NCI-H2107 treated with DMSO at 0.1 percent for 48 hours (cell line): ENCODE measurements around the gene LAMB4.

Experiments
- DNase-seq: peaks from one replicate; lab custom pipeline; 2025; ENCODE audit not compliant: unreplicated experiment; lab: John Stamatoyannopoulos, UW

Gene LAMB4

GRCh38 chr7:108083980-108084379 is 46.2 kb downstream of the LAMB4 start:
- DNase-seq: no peak

GRCh38 chr7:108079648-108080591 is 50.2 kb downstream of the LAMB4 start:
- no peak for DNase-seq

- DNase-seq: no peak
Measured at GRCh38 chr7:108079276-108079647, 50.9 kb downstream of the LAMB4 start.

GRCh38 chr7:108078691-108079090 is 51.5 kb downstream of the LAMB4 start:
- DNase-seq: no peak

GRCh38 chr7:108078211-108078673 is 51.9 kb downstream of the LAMB4 start:
- no peak for DNase-seq

- no peak for DNase-seq
Measured at GRCh38 chr7:108077709-108078108, 52.5 kb downstream of the LAMB4 start.

- no peak for DNase-seq
Measured at GRCh38 chr7:108076156-108076555, 54.0 kb downstream of the LAMB4 start.

GRCh38 chr7:108073305-108074070 is 56.7 kb downstream of the LAMB4 start:
- no peak for DNase-seq

GRCh38 chr7:108072739-108073138 is 57.4 kb downstream of the LAMB4 start:
- DNase-seq: no peak

GRCh38 chr7:108072116-108072515 is 58.0 kb downstream of the LAMB4 start:
- no peak for DNase-seq

- DNase-seq: peak; percentile 61
Measured at GRCh38 chr7:108071551-108071950, 58.6 kb downstream of the LAMB4 start.

GRCh38 chr7:108069646-108070045 is 60.5 kb downstream of the LAMB4 start:
- DNase-seq: no peak

- peak; percentile 90 for DNase-seq
Measured at GRCh38 chr7:108067844-108068243, 62.3 kb downstream of the LAMB4 start.

GRCh38 chr7:108066486-108066885 is 63.7 kb downstream of the LAMB4 start:
- no peak for DNase-seq

- peak; percentile 27 for DNase-seq
Measured at GRCh38 chr7:108063520-108063933, 66.6 kb downstream of the LAMB4 start.

GRCh38 chr7:108062250-108063014 is 67.7 kb downstream of the LAMB4 start:
- no peak for DNase-seq

GRCh38 chr7:108059526-108059925 is 70.6 kb downstream of the LAMB4 start:
- DNase-seq: no peak

- DNase-seq: no peak
Measured at GRCh38 chr7:108057951-108058481, 72.1 kb downstream of the LAMB4 start.

GRCh38 chr7:108055611-108056021 is 74.5 kb downstream of the LAMB4 start:
- no peak for DNase-seq

GRCh38 chr7:108054537-108054936 is 75.6 kb downstream of the LAMB4 start:
- no peak for DNase-seq

GRCh38 chr7:108053250-108053649 is 76.9 kb downstream of the LAMB4 start:
- DNase-seq: no peak
